SJCRH30 (cell line): ENCODE data around the gene UPP1. TPM values are rescaled to one million over a fixed set of nuclear protein-coding genes. Genes with fewer than 3 reads are reported as not detected.
"Not testable (repeated sequence)": the region's sequence is repeated elsewhere in the genome, so short reads cannot be mapped to it uniquely, and the experiment has no call there.

ENCODE experiments used
- DNase-seq, 2 experiments: peaks; one replicate each; pipeline ENCODE4 v3.0.0-alpha.2; 2015 to 2020
- H3K27ac ChIP-seq: fragments of 250-450 bp; sonication (Bioruptor Pico); 2 replicates; pipeline ENCODE4 v1.5.1; 2020; ENCODE audit warnings: mild to moderate bottlenecking, moderate library complexity
- H3K27me3 ChIP-seq: fragments of 250-450 bp; sonication (Bioruptor Pico); 2 replicates; pipeline ENCODE4 v1.5.1; 2020; ENCODE audit warnings: mild to moderate bottlenecking, moderate library complexity
- H3K36me3 ChIP-seq: fragments of 250-450 bp; sonication (Bioruptor Pico); 2 replicates; pipeline ENCODE4 v1.5.1; 2020; ENCODE audit warnings: mild to moderate bottlenecking, moderate library complexity
- H3K4me1 ChIP-seq: fragments of 250-450 bp; sonication (Bioruptor Pico); 2 replicates; pipeline ENCODE4 v1.5.1; 2020; ENCODE audit warnings: mild to moderate bottlenecking, moderate library complexity
- H3K4me3 ChIP-seq: fragments of 250-450 bp; sonication (Bioruptor Pico); 2 replicates; pipeline ENCODE4 v1.5.1; 2020; ENCODE audit warnings: mild to moderate bottlenecking, moderate library complexity
- H3K9me3 ChIP-seq: fragments of 250-450 bp; sonication (Bioruptor Pico); replicated peaks from 2 replicates; pipeline ENCODE4 v1.5.1; 2020; ENCODE audit warnings: mild to moderate bottlenecking, moderate library complexity
- total RNA-seq: library from RNA; depleted of rRNA; stranded (reverse); fragments of >200 nt; shearing (Covaris generic); gene quantifications from 2 replicates; pipeline ENCODE4 v1.2.3, GENCODE V29; 2014; rRNA removed

UPP1 gene
- total RNA-seq, 1 experiment from 2014 or later = 2.4 TPM

GRCh38 chr7:48147690-48148089, 58.6 kb downstream of the UPP1 start:
- not testable (repeated sequence) for H3K9me3 ChIP-seq, H3K4me1 ChIP-seq, H3K4me3 ChIP-seq, H3K36me3 ChIP-seq, H3K27ac ChIP-seq, H3K27me3 ChIP-seq, DNase-seq

- no peak overlapping the region for H3K27ac ChIP-seq
- no peaks in the 10 kb centered on the region for H3K9me3 ChIP-seq
- H3K4me3 ChIP-seq = no peak overlapping the region
- no peaks in the 10 kb centered on the region for H3K36me3 ChIP-seq
- DNase-seq = no peak
- H3K27me3 ChIP-seq = peaks cover 10% of the 10 kb centered on the region; the same call in 1 of the 2 replicates
- no peaks in the 10 kb centered on the region for H3K4me1 ChIP-seq
These were observed 59.2 kb downstream of the UPP1 start for GRCh38 chr7:48148311-48148710.

GRCh38 chr7:48149058-48149457, 60.0 kb downstream of the UPP1 start:
- Histone ChIP-seq H3K4me3 (no peak overlapping the region), H3K4me1 (no peaks in the 10 kb centered on the region), H3K27ac (no peak overlapping the region)

GRCh38 chr7:48150086-48150485, 61.0 kb downstream of the UPP1 start:
- Histone ChIP-seq H3K36me3 (no peaks in the 10 kb centered on the region), H3K4me3 (no peak overlapping the region), H3K27me3 (peaks cover 10% of the 10 kb centered on the region; the same call in 1 of the 2 replicates), H3K9me3 (no peaks in the 10 kb centered on the region), H3K27ac (no peak overlapping the region), H3K4me1 (no peaks in the 10 kb centered on the region)
- no peak for DNase-seq

More at GRCh38 chr7:48149058-48149457, 60.0 kb downstream of the UPP1 start:
- H3K9me3 ChIP-seq = no peaks in the 10 kb centered on the region
- H3K36me3 ChIP-seq = no peaks in the 10 kb centered on the region
- DNase-seq = no peak
- H3K27me3 ChIP-seq = peaks cover 10% of the 10 kb centered on the region; the same call in 1 of the 2 replicates

- Histone ChIP-seq H3K4me3 (no peak overlapping the region), H3K36me3 (no peaks in the 10 kb centered on the region), H3K4me1 (no peaks in the 10 kb centered on the region), H3K27me3 (peaks cover 16% of the 10 kb centered on the region), H3K27ac (no peak overlapping the region), H3K9me3 (no peaks in the 10 kb centered on the region)
- peak; percentile 32 to 57 for DNase-seq
These were observed 65.8 kb downstream of the UPP1 start for GRCh38 chr7:48154792-48155413.

Other genes starting within 250 kb of the UPP1 start
- gene PKD1L1, start 140.8 kb upstream of the UPP1 start, total RNA-seq = 0.02 and 0.03 TPM in 2 replicates
- 31.7 and 38.7 TPM in 2 replicates for gene HUS1, start 109.7 kb upstream of the UPP1 start, total RNA-seq
- gene SUN3, start 60.2 kb upstream of the UPP1 start, total RNA-seq = not detected in 2 replicates
- 0.06 TPM in 1 of 2 replicates, not detected in the other for gene C7orf57, start 53.7 kb upstream of the UPP1 start, total RNA-seq
- gene ABCA13, start 82.2 kb downstream of the UPP1 start, total RNA-seq = not detected in 2 replicates